ENCODE measurements around the gene PYM1. TPM values are rescaled to one million over a fixed set of nuclear protein-coding genes. Genes with fewer than 3 reads are reported as not detected.

The PYM1 gene
- total and polyA plus RNA-seq, 2 of the 8 experiments (the other 6 are each of a cell fraction or from before 2014, with no cell fraction given) = 38.7 to 58.5 TPM

DNA sequence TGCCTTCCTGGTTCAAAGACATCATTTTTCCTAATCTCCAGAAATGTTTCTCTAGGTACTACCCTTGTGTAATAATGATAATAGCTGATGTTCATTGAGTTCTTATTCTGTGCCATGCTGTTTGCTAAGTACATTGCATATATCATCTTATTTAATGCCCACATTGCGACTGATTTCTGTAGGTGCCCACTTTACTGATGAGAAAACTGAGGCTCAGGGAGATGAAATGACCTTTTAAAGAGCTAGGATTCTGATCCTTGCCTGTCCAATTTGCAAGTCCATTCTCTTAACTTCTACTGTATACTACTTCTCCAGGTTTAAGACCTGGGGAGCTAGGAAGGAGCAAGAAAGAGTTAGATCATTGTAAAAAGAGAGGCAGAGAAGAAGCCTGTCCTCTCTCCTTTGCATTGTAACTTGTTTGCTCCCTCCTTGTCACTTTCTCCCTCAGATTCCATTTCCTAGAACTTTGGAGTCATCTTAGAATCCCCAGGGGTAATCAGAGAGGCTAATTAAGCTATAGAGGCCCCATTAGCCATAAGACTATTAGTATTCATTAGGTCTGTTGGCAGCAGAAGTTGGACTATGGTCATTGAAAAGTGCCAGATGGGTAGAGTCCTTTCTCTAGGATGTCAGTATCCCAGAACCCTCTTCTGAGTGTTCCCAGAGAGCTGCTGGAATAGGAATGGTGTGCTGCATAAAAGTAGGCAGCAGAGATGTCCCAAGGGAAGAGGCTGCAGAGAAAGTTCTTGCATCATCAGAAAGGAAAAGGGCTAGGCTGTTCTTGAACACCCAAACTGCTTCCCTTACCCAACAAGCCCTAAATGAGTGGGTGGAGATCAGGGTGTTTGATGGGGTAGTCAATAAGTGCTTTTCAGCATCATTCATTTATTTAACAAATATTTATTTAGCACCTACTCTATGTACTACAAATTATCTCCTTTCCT is 6.4 kb upstream of the PYM1 start:
- H3K14ac ChIP-seq (ENCODE audit: insufficient read length) = no peak overlapping the region
- H3K4me2 ChIP-seq (ENCODE audit: insufficient read depth in 1 of 2, low read depth in 2 of 2, low read length in 2 of 2) = no peak overlapping the region; a peak in 1 of 4 replicates
- H3K27me3 ChIP-seq (replicated peaks in 1 of 4; ENCODE audit: control insufficient read depth in 3 of 4, extremely low read depth in 1 of 4, insufficient read depth in 3 of 4, low read length in 3 of 4) = peaks cover 0 to 21% (median 14%) of the 10 kb centered on the region in 4 experiments; a peak in 6 of 7 replicates
- H4K5ac ChIP-seq (ENCODE audit: insufficient read length, low read depth, low read length) = no peak overlapping the region
- CTCF ChIA-PET (ENCODE audit: partially characterized antibody) = interaction anchor here (0.5 to 3.8 kb wide), 13 partner anchors 7 to 1801 kb away, joined by 3 to 15 read pairs (median 4); no protein-coding TSS in a partner anchor
- no peak overlapping the region for H2BK12ac ChIP-seq (ENCODE audit: low read depth, low read length)
- H3K9ac ChIP-seq (replicated peaks in 1 of 4; ENCODE audit: extremely low read depth in 1 of 4, low read depth in 3 of 4, low read length in 3 of 4) = no peak overlapping the region
- H2AFZ ChIP-seq (ENCODE audit: low read length) = no peak overlapping the region
- H4K91ac ChIP-seq (replicated peaks; ENCODE audit: insufficient read length, low read length) = no peak overlapping the region
- H3K23ac ChIP-seq (ENCODE audit: insufficient read length) = no peak overlapping the region
- no peaks in the 10 kb centered on the region for H3K79me2 ChIP-seq (ENCODE audit: control insufficient read depth in 1 of 2, insufficient read depth in 2 of 2, low read length in 2 of 2)
- no peak overlapping the region for H3K18ac ChIP-seq (ENCODE audit: extremely low read depth, low read length)
- no peaks in the 10 kb centered on the region for H3K9me3 ChIP-seq (ENCODE audit: insufficient read depth in 2 of 2, low read depth in 1 of 2, low read length in 1 of 2)
- peaks cover 13% of the 10 kb centered on the region for H3K23me2 ChIP-seq (ENCODE audit: low read depth, low read length)
- H3K36me3 ChIP-seq (ENCODE audit: control insufficient read depth in 2 of 4, insufficient read depth in 4 of 4, low read length in 3 of 4) = no peaks in the 10 kb centered on the region
- H3K56ac ChIP-seq (replicated peaks; ENCODE audit: insufficient read length, low read depth, low read length) = no peak overlapping the region
- POLR2A ChIA-PET (ENCODE audit: partially characterized antibody) = interaction anchor here (0.6 to 2.2 kb wide), 9 partner anchors 8 to 192 kb away, joined by 3 to 7 read pairs (median 3); partner anchors contain the start of gene ERBB3
- H3K4me3 ChIP-seq (ENCODE audit: extremely low read depth in 1 of 4, insufficient read depth in 2 of 4, low read depth in 3 of 4, low read length in 4 of 4) = no peak overlapping the region
- H2BK15ac ChIP-seq (ENCODE audit: low read length) = no peak overlapping the region
- WGBS, 2 experiments (ENCODE audit: extremely low coverage in 1 of 2, insufficient coverage in 1 of 2, insufficient read length in 1 of 2, insufficient replicate concordance in 2 of 2, low coverage in 1 of 2, low lambda C conversion rate in 2 of 2, missing lambda C conversion rate in 1 of 2) = 88% methylated on average over 1 of the region's 1 CpG; no CpG with 5 or more reads in 1 of the 2 experiments
- FAIRE-seq = no peak
- no peak overlapping the region for H2BK5ac ChIP-seq (ENCODE audit: low read depth, low read length)
- H3K27ac ChIP-seq (ENCODE audit: low read depth, low read length) = no peak overlapping the region
- H4K20me1 ChIP-seq (replicated peaks in 1 of 2; ENCODE audit: control insufficient read depth in 1 of 2, insufficient read depth in 2 of 2, low read length in 2 of 2) = no peaks in the 10 kb centered on the region
- H3K4me1 ChIP-seq (replicated peaks in 1 of 4; ENCODE audit: control insufficient read depth in 3 of 4, insufficient read depth in 4 of 4, low read length in 3 of 4) = peaks cover 4 to 18% (median 11%) of the 10 kb centered on the region in 4 experiments; a peak in 6 of 7 replicates
- H4K8ac ChIP-seq (ENCODE audit: extremely low read depth, insufficient read depth, low read length) = no peak overlapping the region
- no peak overlapping the region for H2AK5ac ChIP-seq (ENCODE audit: low read depth, low read length)
- H3K79me1 ChIP-seq (ENCODE audit: low read depth, low read length) = no peaks in the 10 kb centered on the region
- H2BK20ac ChIP-seq (ENCODE audit: low read length) = no peak overlapping the region
- no peak overlapping the region for H2BK120ac ChIP-seq (replicated peaks; ENCODE audit: low read depth, low read length)
- H3K4ac ChIP-seq (replicated peaks; ENCODE audit: insufficient read length, low read depth, low read length) = no peak overlapping the region
- DNase-seq (ENCODE audit: low read depth in 1 of 2, low spot score in 2 of 2) = no peak
- no peak for TF ChIP-seq SP1 (IDR thresholded peaks at IDR 0.05; ENCODE audit: low read depth, low read length)
- TF ChIP-seq SIX5 (IDR thresholded peaks at IDR 0.05; ENCODE audit: low read depth, low read length) = no peak
- TF ChIP-seq EZH2 (IDR thresholded peaks at IDR 0.05; ENCODE audit: low read depth, low read length, severe bottlenecking) = no peak
- TF ChIP-seq, protein P1, sequence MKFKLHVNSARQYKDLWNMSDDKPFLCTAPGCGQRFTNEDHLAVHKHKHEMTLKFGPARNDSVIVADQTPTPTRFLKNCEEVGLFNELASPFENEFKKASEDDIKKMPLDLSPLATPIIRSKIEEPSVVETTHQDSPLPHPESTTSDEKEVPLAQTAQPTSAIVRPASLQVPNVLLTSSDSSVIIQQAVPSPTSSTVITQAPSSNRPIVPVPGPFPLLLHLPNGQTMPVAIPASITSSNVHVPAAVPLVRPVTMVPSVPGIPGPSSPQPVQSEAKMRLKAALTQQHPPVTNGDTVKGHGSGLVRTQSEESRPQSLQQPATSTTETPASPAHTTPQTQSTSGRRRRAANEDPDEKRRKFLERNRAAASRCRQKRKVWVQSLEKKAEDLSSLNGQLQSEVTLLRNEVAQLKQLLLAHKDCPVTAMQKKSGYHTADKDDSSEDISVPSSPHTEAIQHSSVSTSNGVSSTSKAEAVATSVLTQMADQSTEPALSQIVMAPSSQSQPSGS (IDR thresholded peaks at IDR 0.05; ENCODE audit: low read length) = no peak
- TF ChIP-seq TEAD4 (IDR thresholded peaks at IDR 0.05; ENCODE audit: low read depth, low read length) = no peak
- no peak for TF ChIP-seq CBX5 (IDR thresholded peaks at IDR 0.05; ENCODE audit: low read depth, low read length)
- TF ChIP-seq RXRA (IDR thresholded peaks at IDR 0.05; ENCODE audit: insufficient read depth, low read depth, low read length) = no peak
- TF ChIP-seq POLR2AphosphoS5 (IDR thresholded peaks at IDR 0.05; ENCODE audit: low read depth, low read length) = no peak
- no peak for TF ChIP-seq SAP30 (IDR thresholded peaks at IDR 0.05; ENCODE audit: insufficient read depth, insufficient replicate concordance, low read length)
- TF ChIP-seq SIRT6 (IDR thresholded peaks at IDR 0.05; ENCODE audit: low read length) = no peak

Measured in H1 (cell line).